Caco-2 (cell line): ENCODE results near the gene CKAP2L. TPM values are rescaled to one million over a fixed set of nuclear protein-coding genes. Genes with fewer than 3 reads are reported as not detected.

Experiments
- BruUV-seq: library from RNA; stranded (reverse); fragments of 400-500 nt; replicated peaks from 2 replicates; lab custom pipeline; 2021; lab: Mats Ljungman, UMichigan
- CTCF ChIA-PET: fragments of 300-600 bp; sonication (Branson Sonifier 250); formaldehyde crosslinking; loops from one replicate; lab custom pipeline; 2022; ENCODE audit warnings: antibody characterized with exemption; lab: Charles Lee
- POLR2A ChIA-PET: fragments of 300-600 bp; sonication (Branson Sonifier 250); formaldehyde crosslinking; loops from one replicate; lab custom pipeline; 2022; ENCODE audit warnings: antibody characterized with exemption; lab: Charles Lee
- DNase-seq, 2 experiments: peaks; one replicate each; pipeline versions ENCODE4 v3.0.0 to v3.0.0-alpha.2; 2020 to 2022
- H3K27me3 ChIP-seq: replicated peaks from 2 replicates; pipeline ENCODE4 v1.6.0; 2011; ENCODE audit warnings: low read length; ENCODE audit not compliant: control insufficient read depth, insufficient read depth
- H3K36me3 ChIP-seq: 2 replicates; pipeline ENCODE4 v1.5.1; 2011; ENCODE audit warnings: low read length; ENCODE audit not compliant: control insufficient read depth, insufficient read depth
- H3K4me1 ChIP-seq: fragments of 250-450 bp; sonication (Bioruptor Pico); 2 replicates; pipeline ENCODE4 v1.5.1; 2020; ENCODE audit warnings: mild to moderate bottlenecking
- H3K4me3 ChIP-seq: 2 replicates; pipeline ENCODE4 v1.5.1; 2011; ENCODE audit warnings: low read depth, mild to moderate bottlenecking, control low read depth, low read length
- H3K9me3 ChIP-seq: fragments of 250-450 bp; sonication (Bioruptor Pico); 2 replicates; pipeline ENCODE4 v1.5.1; 2020; ENCODE audit warnings: mild to moderate bottlenecking, moderate library complexity
- H3K27ac Mint-ChIP-seq: one replicate; pipeline ENCODE4 v1.8.0; 2022; ENCODE audit warnings: mixed read lengths; ENCODE audit not compliant: unreplicated experiment
- H3K27me3 Mint-ChIP-seq: one replicate; pipeline ENCODE4 v1.8.0; 2022; ENCODE audit warnings: mixed read lengths; ENCODE audit not compliant: insufficient read depth, unreplicated experiment
- H3K36me3 Mint-ChIP-seq: one replicate; pipeline ENCODE4 v1.8.0; 2022; ENCODE audit warnings: mild to moderate bottlenecking, mixed read lengths; ENCODE audit not compliant: insufficient read depth, unreplicated experiment
- H3K4me1 Mint-ChIP-seq: one replicate; pipeline ENCODE4 v1.8.0; 2022; ENCODE audit warnings: low read depth, mixed read lengths; ENCODE audit not compliant: unreplicated experiment
- H3K4me3 Mint-ChIP-seq: one replicate; pipeline ENCODE4 v1.8.0; 2022; ENCODE audit warnings: mild to moderate bottlenecking, moderate library complexity, mixed read lengths; ENCODE audit not compliant: unreplicated experiment
- H3K9me3 Mint-ChIP-seq: one replicate; pipeline ENCODE4 v1.8.0; 2022; ENCODE audit warnings: mixed read lengths; ENCODE audit not compliant: unreplicated experiment
- CTCF ChIP-seq, 2 experiments: fragments of 200-600 bp in 1 of 2; IDR thresholded peaks; 1 replicate in 1 of 2; 2 replicates in 1 of 2; pipeline versions ENCODE4 v1.5.1 to v1.8.0; 2011 to 2022; ENCODE audit warnings: antibody characterized with exemption in 1 of 2, control low read depth in 1 of 2, inconsistent platforms in 1 of 2, low read depth in 1 of 2, low read length in 1 of 2, mild to moderate bottlenecking in 1 of 2, moderate library complexity in 1 of 2; ENCODE audit not compliant: insufficient read depth in 1 of 2, severe bottlenecking in 1 of 2, unreplicated experiment in 1 of 2
- intact Hi-C: fragments of 100-400 bp; cut with micrococcal nuclease; formaldehyde crosslinking; loops from one replicate; pipeline ENCODE4 v1.10.0; 2022; ENCODE audit not compliant: unreplicated experiment
- total RNA-seq: library from RNA; stranded (reverse); gene quantifications from 2 replicates; pipeline ENCODE4 v1.2.3, GENCODE V29; 2022

Gene CKAP2L
- total RNA-seq, 1 experiment from 2014 or later = 20.7 TPM

- Histone ChIP-seq H3K36me3 (no peaks in the 10 kb centered on the region; the same call in 1 of the 2 replicates), H3K4me3 (no peak overlapping the region), H3K27me3 (no peaks in the 10 kb centered on the region), H3K4me1 (peaks cover 13% of the 10 kb centered on the region), H3K9me3 (no peaks in the 10 kb centered on the region)
- Mint-ChIP-seq H3K36me3 (peaks cover 62% of the 10 kb centered on the region), H3K4me1 (peaks cover 19% of the 10 kb centered on the region), H3K27me3 (no peaks in the 10 kb centered on the region), H3K4me3 (no peak overlapping the region), H3K9me3 (no peaks in the 10 kb centered on the region), H3K27ac (no peak overlapping the region)
- intact Hi-C loops = loop anchor here (5.0 kb wide), 2 partner anchors 127 to 197 kb away; no protein-coding TSS in a partner anchor
- no peak for DNase-seq
- no TSS peak for BruUV-seq
- no peak for TF ChIP-seq CTCF (IDR thresholded peaks at IDR 0.05; ENCODE audit: insufficient read depth in 1 of 2, low read depth in 1 of 2, low read length in 1 of 2, severe bottlenecking in 1 of 2, unreplicated experiment in 1 of 2)
- ChIA-PET POLR2A (interaction anchor here (0.5 to 0.7 kb wide), 2 partner anchors 14 to 183 kb away, joined by 3 to 6 read pairs; no protein-coding TSS in a partner anchor), CTCF (no interaction called here)
These were observed 4.3 kb downstream of the CKAP2L start for GRCh38 chr2:112760149-112760548.

GRCh38 chr2:112758711-112759110, 5.7 kb downstream of the CKAP2L start:
- no peak for TF ChIP-seq CTCF (IDR thresholded peaks at IDR 0.05; ENCODE audit: insufficient read depth in 1 of 2, low read depth in 1 of 2, low read length in 1 of 2, severe bottlenecking in 1 of 2, unreplicated experiment in 1 of 2)
- peaks cover 68% of the 10 kb centered on the region for H3K36me3 Mint-ChIP-seq

GRCh38 chr2:112757265-112757664, 7.1 kb downstream of the CKAP2L start:
- no peak for DNase-seq
- H3K27me3 Mint-ChIP-seq = no peaks in the 10 kb centered on the region
- Histone ChIP-seq H3K9me3 (no peaks in the 10 kb centered on the region), H3K27me3 (no peaks in the 10 kb centered on the region), H3K36me3 (peaks cover 3% of the 10 kb centered on the region), H3K4me1 (peaks cover 8% of the 10 kb centered on the region), H3K4me3 (no peak overlapping the region)
- BruUV-seq = no TSS peak
- CTCF ChIA-PET = no interaction called here
- H3K4me3 Mint-ChIP-seq = no peak overlapping the region
- no peaks in the 10 kb centered on the region for H3K9me3 Mint-ChIP-seq
- H3K27ac Mint-ChIP-seq = no peak overlapping the region
- TF ChIP-seq CTCF (IDR thresholded peaks at IDR 0.05; ENCODE audit: insufficient read depth in 1 of 2, low read depth in 1 of 2, low read length in 1 of 2, severe bottlenecking in 1 of 2, unreplicated experiment in 1 of 2) = no peak
- intact Hi-C loops = no loop called here
- peaks cover 8% of the 10 kb centered on the region for H3K4me1 Mint-ChIP-seq
- POLR2A ChIA-PET = no interaction called here
- H3K36me3 Mint-ChIP-seq = peaks cover 69% of the 10 kb centered on the region

More at GRCh38 chr2:112758711-112759110, 5.7 kb downstream of the CKAP2L start:
- H3K4me1 Mint-ChIP-seq = peaks cover 16% of the 10 kb centered on the region
- DNase-seq = no peak
- Histone ChIP-seq H3K4me1 (peaks cover 11% of the 10 kb centered on the region), H3K4me3 (no peak overlapping the region), H3K27me3 (no peaks in the 10 kb centered on the region), H3K36me3 (no peaks in the 10 kb centered on the region; the same call in 1 of the 2 replicates), H3K9me3 (no peaks in the 10 kb centered on the region)
- no TSS peak for BruUV-seq
- H3K9me3 Mint-ChIP-seq = no peaks in the 10 kb centered on the region
- intact Hi-C loops = no loop called here
- no peak overlapping the region for H3K4me3 Mint-ChIP-seq
- H3K27me3 Mint-ChIP-seq = no peaks in the 10 kb centered on the region
- ChIA-PET CTCF (no interaction called here), POLR2A (no interaction called here)
- no peak overlapping the region for H3K27ac Mint-ChIP-seq
